Motor neuron (in vitro differentiated cells): ENCODE measurements around the gene ZIC1. TPM values are rescaled to one million over a fixed set of nuclear protein-coding genes. Genes with fewer than 3 reads are reported as not detected.

Experiments
- ATAC-seq, 8 experiments: fragments of 200-7000 bp; cut with Tn5 transposase; replicated peaks in 6 of 8; 2 replicates each; pipeline ENCODE4 v1.8.0; 2021; ENCODE audit warnings: mild to moderate bottlenecking in 8 of 8, moderate library complexity in 8 of 8
- H3K27ac ChIP-seq, 2 donors: fragments of 250-450 bp; sonication (Bioruptor Pico); 2 replicates each; pipeline ENCODE4 v1.9.0; 2021; ENCODE audit warnings: antibody characterized with exemption in 2 of 2, mild to moderate bottlenecking in 2 of 2, moderate library complexity in 1 of 2
- H3K4me1 ChIP-seq, 2 donors: fragments of 250-450 bp; sonication (Bioruptor Pico); replicated peaks in 1 of 2; 2 replicates each; pipeline ENCODE4 v1.6.1; 2021; ENCODE audit warnings: antibody characterized with exemption in 2 of 2, mild to moderate bottlenecking in 2 of 2, moderate library complexity in 1 of 2
- H3K4me3 ChIP-seq, 5 donors: fragments of 250-450 bp; sonication (Bioruptor Pico); 2 replicates each; pipeline ENCODE4 v1.9.0; 2021; ENCODE audit warnings: antibody characterized with exemption in 5 of 5, mild to moderate bottlenecking in 5 of 5, moderate library complexity in 4 of 5
- WGBS, 10 experiments: fragments of 450-650 bp; shearing (Covaris generic); methylation state at CpG; one replicate each; pipeline ENCODE4 v1.0.0; 2022; 5-methylcytosine and 5-hydroxymethylcytosine counted together
- in situ Hi-C, 9 experiments: fragments of 400-800 bp; cut with MboI; loops; one replicate each; pipeline ENCODE4 v1.15.0; 2021; ENCODE audit warnings: low sequenced_read_pairs in 9 of 9, low pct_unique_long_range_greater_than_20kb in 2 of 9; ENCODE audit not compliant: unreplicated experiment in 9 of 9
- total RNA-seq, 8 experiments: library from RNA; unstranded; fragments of 300-600 nt; gene quantifications; 2 replicates each; pipeline versions ENCODE4 v1.2.3 to v1.2.4, GENCODE V29; 2022

The ZIC1 gene
- total RNA-seq, 8 experiments from 2014 or later = 1.4 to 172 (median 13.4) TPM

DNA sequence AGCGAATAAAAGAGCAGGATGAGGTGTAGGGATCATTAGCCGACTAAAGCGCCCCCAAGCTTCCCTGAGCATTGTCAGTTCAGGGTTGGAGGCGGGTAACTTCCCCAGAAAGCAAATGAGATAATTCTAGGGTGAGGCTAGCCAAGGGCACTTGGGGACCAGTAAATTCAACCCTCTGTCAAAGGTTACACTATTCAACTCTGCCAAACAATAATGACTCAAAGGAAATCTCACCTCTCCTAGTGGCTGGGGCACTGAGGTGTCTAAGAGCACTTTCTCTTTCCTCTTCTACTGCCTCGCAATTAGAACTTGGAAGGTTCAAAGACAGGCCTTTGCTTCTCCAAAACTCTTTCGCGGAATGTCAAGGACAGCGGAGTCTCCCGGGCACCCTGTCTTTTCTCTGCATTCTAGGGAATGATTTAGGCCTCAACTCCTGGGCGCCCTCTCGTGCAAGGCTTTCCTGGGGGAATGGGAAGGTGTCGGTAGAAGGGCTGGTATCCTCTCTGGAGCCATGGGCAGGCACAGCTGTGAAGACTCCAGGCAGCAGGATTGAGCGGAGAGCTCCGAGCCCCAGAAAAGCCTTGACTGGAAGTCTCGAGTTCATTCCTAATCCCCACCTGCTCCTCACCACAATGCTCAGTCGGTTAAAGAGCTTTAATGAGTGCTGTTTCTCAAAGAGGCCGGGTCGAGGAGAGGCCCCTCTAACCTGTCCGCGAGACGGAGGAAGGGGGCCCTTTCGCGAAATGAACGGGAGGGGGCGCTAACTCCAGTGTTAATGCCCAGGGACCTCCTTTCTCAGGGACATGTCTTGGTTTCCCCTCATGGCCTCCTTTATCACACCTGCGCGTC lies 24.7 kb upstream of the ZIC1 start:
- in situ Hi-C loops = loop anchor here in 1 of 9 experiments (25.0 kb wide), 2 partner anchors 247 to 572 kb away; no protein-coding TSS in a partner anchor
- Histone ChIP-seq H3K27ac (no peak overlapping the region), H3K4me1 (peaks cover 0 to 3% of the 10 kb centered on the region in 2 donors), H3K4me3 (no peak overlapping the region)
- ATAC-seq = peak in 1 of 8 experiments; percentile 18
- WGBS, 10 experiments = 20 to 100% (median 75%) methylated on average over 1 to 14 of the region's 27 CpGs

DNA sequence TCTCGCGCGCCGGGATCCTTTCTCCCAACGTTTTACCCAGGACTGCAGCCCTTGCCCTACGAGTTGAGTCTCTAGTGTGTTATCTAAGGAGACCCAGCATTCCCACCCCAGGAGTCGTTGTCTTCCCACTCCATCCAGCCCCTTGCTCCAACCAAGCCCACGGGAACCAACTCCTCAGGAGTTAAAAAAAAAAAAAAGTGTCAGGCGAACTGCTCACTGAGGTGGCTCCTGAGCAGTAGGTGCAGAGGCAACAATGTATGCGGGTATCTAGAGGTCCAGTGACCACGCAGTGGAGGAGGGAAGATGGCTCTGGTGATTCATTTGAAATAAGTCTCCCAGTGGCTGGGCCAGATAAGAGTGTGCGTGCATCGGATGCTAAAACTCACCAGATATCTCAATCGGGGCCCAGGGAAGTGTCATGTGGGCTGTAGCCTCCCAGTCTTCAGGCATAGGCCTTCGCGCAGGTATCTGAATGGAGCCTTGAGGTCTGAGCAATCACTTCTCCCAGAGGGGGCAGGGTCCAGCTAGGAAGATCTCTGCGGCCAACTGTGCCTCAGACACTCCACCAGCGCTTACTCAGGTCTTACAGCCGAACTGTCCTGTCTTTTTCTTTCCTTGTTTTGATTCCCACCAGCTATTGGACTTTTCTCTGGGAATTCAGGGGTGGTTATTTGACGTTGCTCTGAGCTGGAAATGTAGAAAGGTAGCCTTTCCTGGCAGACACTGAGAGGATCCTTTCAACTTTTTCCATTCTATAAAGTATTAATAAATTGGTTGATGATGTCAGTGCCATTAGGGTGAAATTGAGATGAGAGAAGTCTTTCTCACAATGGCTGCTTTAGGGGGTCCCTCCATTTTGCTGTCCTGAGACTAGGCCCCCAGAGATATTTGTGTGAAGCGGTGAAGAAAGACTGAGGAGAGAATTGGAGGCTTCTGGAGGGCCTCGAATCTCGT lies 23.8 kb upstream of the ZIC1 start:
- 51 to 83% (median 73%) methylated on average over 6 to 13 of the region's 23 CpGs; no CpG with 5 or more reads in 2 of the 10 experiments for WGBS, 10 experiments
- H3K4me3 ChIP-seq = no peak overlapping the region
- no peak overlapping the region for H3K27ac ChIP-seq
- ATAC-seq = no peak
- peaks cover 0 to 3% of the 10 kb centered on the region in 2 donors for H3K4me1 ChIP-seq
- in situ Hi-C loops = loop anchor here in 1 of 9 experiments (25.0 kb wide), 2 partner anchors 248 to 573 kb away; no protein-coding TSS in a partner anchor

DNA sequence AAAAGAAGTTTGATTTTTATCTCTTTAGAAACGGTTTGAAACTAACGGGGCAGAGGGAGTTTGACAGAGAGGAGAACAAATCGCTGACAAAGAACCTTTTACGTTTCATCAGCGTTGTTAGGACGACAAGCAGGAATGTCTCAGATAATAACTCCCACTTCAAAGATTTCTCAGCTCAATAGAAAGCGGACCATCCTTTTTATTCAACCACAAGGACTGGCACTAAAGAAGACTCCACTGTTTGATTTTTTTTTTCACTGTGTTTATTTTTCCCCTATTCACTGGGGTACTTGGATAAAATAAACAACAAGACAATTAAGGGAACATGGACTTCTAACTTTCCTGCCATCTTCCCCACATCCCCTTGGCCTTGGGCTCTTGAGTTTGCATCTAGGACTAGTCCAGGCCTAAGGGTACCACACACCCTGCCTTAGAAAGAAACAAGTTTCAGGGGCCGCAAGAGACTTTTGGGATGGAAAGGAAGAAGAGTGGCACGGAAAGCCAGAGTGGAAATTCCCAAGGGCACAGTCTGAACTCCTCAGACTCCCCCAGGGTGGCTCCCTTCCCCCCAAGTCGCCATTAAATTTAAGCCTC lies 21.8 kb upstream of the ZIC1 start:
- peak in 4 of 8 experiments; percentile 26 to 52 (median 38) for ATAC-seq
- peaks cover 0 to 3% of the 10 kb centered on the region in 2 donors for H3K4me1 ChIP-seq
- no peak overlapping the region for H3K4me3 ChIP-seq
- in situ Hi-C loops = loop anchor here in 1 of 9 experiments (25.0 kb wide), 2 partner anchors 250 to 575 kb away; no protein-coding TSS in a partner anchor
- 0 to 92% (median 8%) methylated on average over 3 to 9 of the region's 10 CpGs; no CpG with 5 or more reads in 1 of the 10 experiments for WGBS, 10 experiments
- no peak overlapping the region for H3K27ac ChIP-seq

GRCh38 chr3:147387885-147388699 lies 21.1 kb upstream of the ZIC1 start:
- peaks cover 3 to 4% of the 10 kb centered on the region in 2 donors for H3K4me1 ChIP-seq

DNA sequence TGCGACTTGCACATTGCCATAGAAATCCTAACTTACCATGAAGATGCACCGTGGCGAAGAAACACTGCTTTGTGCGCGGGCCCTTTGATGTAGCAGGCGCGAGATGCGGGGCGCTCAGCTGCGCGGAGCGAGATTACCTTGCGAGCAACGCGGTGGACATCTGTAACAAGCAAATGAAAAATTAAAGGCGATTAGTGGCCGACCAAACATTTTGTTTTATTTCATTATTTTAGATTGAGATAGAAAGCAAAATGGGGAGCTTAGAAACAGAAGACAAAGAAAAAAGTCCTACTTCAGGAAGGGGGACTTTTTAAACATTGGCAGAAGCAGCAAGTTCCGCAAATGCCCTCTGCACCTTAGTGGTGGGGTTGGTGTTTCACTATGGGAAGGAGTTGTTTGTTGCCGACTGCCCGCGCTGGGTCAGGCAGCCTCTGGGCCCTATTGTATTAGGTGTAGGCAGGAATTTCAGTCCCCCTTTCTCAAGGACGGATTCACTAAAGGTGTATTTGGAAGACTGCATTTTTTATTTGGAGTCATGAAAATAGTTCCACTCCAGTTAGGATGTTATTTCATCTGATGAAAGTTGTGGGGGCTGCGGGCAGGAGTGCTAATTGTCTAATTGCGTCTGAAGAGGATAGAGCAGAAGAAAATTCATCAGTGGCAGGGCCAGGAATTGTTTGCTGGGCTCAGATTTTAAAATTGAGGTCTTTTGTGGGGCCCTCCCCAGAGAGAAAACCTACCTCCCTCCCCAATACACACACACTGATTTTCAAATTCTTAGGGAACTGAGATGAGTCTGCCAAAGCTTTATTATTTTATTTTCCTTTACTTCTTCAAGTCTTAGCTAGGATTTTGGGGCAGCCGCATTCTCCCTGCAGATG lies 20.2 kb upstream of the ZIC1 start:
- in situ Hi-C loops = loop anchor here in 1 of 9 experiments (25.0 kb wide), 2 partner anchors 252 to 577 kb away; no protein-coding TSS in a partner anchor
- Histone ChIP-seq H3K4me3 (no peak overlapping the region), H3K4me1 (peaks cover 3 to 4% of the 10 kb centered on the region in 2 donors), H3K27ac (no peak overlapping the region)
- no peak for ATAC-seq
- 0 to 89% (median 7%) methylated on average over 4 to 16 of the region's 25 CpGs; no CpG with 5 or more reads in 1 of the 10 experiments for WGBS, 10 experiments

More at GRCh38 chr3:147387885-147388699, 21.1 kb upstream of the ZIC1 start:
- no peak overlapping the region for H3K27ac ChIP-seq
- no peak for ATAC-seq
- H3K4me3 ChIP-seq = no peak overlapping the region
- in situ Hi-C loops = loop anchor here in 1 of 9 experiments (25.0 kb wide), 2 partner anchors 251 to 576 kb away; no protein-coding TSS in a partner anchor
- WGBS, 10 experiments = 0 to 76% (median 4%) methylated on average over 1 to 28 of the region's 36 CpGs

DNA sequence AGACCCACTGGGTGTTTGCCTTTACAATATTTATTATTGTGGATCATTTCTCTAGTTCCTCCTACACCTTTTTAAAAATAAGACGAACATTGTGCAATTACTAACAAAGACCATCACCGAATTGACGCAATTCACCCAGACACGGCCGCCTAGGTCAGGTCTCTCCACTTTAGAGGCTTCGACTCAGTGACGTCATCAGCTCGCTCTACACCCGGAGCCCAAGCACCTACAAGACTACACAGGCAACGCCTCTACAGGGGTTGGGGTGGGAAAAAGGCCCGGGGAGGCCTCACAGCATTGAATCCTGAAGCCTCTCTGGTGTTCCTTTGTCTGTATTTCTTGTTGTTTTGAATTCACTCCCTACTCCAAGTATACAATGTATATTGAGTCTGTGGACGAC lies 19.4 kb upstream of the ZIC1 start:
- Histone ChIP-seq H3K4me1 (peaks cover 3 to 4% of the 10 kb centered on the region in 2 donors), H3K27ac (no peak overlapping the region), H3K4me3 (no peak overlapping the region)
- in situ Hi-C loops = loop anchor here in 1 of 9 experiments (25.0 kb wide), 2 partner anchors 252 to 577 kb away; no protein-coding TSS in a partner anchor
- 0 to 100% (median 19%) methylated on average over 1 to 7 of the region's 12 CpGs; no CpG with 5 or more reads in 2 of the 10 experiments for WGBS, 10 experiments
- ATAC-seq = no peak

DNA sequence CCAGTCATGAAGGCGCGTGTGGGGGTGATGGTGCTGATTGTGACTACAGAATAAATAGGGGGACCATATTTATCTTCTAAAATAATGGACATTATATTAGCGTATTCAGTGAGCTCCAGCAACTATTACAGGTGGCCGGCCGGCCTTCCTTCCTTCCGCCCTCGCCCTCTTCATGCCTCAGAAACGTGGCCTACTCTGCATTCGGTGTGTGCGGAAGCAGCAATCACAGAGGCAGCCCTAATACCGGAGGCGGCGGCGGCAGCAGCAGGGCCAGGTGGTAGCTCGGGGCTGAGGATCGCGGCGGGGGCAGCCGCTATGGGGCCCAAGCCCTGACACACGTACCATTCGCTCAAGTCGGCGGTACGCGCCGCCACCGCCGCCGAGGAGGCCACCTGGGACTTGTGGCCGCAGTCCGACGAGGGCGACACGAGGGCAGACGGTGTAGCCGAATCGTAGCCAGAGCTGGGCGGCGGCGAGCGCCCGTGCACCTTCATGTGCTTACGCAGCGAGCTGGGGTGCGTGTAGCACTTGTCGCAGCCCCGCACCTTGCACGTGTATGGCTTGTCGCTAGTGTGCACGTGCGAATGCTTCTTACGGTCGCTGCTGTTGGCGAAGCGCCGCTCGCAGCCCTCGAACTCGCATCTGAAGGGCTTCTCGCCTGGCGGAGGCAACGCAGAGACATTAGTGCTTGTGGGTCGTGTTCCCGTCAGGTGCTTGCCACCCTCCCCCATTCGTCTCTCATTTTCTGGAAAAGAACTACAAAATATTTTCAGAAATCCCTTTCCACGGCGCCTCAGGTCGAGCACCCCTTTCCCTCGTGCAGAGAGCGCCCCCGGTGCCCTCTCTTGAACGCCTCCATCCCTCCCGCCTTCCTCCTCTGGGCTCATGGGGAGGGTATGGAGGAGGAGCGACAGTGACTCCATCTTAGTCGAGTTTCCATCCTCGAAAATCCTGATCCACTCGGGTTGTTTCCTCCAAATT lies 18.3 kb upstream of the ZIC1 start:
- in situ Hi-C loops = loop anchor here in 1 of 9 experiments (25.0 kb wide), 2 partner anchors 254 to 579 kb away; no protein-coding TSS in a partner anchor
- H3K27ac ChIP-seq = no peak overlapping the region
- 0 to 82% (median 64%) methylated on average over 1 to 18 of the region's 77 CpGs; no CpG with 5 or more reads in 1 of the 10 experiments for WGBS, 10 experiments
- H3K4me3 ChIP-seq = no peak overlapping the region
- ATAC-seq = no peak
- H3K4me1 ChIP-seq = peaks cover 3 to 4% of the 10 kb centered on the region in 2 donors

DNA sequence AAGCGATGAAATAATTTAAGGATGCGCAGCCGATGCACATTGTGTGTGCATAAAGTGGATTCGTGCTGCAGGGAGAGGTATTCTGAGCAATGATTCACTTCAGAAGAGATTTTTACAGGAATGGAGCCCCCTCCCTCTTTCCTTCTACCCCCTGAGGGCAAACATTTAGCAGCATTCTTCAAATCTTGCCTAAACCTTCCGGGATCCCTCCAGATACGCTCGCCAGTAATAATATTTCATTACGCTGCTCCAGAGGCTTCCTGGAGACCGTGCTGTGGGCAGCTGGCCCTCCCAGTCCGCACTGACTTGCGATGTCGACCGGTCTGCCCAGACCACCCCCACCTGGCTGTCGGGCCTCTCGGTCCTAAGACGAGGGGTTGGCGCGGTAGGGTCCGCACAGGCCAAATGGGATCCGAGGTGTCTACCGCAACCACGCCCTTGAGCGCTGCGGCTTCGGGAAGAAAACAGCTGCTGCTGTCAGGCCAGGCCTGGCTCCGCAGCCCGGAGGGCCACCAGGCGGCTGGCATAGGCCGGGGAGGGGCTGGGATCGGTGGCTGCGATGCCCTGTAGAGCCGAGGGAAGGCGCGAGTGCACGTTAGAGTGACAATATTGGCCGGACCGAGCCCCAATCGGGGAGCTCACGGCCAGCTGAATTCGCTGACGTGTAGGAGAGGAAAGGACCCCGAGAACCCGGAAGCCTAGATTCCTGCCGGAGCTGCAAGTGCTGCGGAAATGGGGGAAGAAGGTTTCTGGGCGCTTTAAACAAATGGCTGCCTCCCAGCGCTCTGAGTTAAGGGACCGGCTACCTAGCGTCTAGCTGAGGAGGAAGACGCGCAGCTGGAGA lies 17.2 kb upstream of the ZIC1 start:
- 0 to 40% (median 8%) methylated on average over 2 to 27 of the region's 51 CpGs; no CpG with 5 or more reads in 4 of the 10 experiments for WGBS, 10 experiments
- Histone ChIP-seq H3K4me3 (peak overlapping the region; percentile 16 to 40 (median 34)), H3K27ac (no peak overlapping the region), H3K4me1 (peaks cover 3 to 4% of the 10 kb centered on the region in 2 donors)
- peak; percentile 75 to 89 (median 82) for ATAC-seq
- in situ Hi-C loops = loop anchor here in 1 of 9 experiments (25.0 kb wide), 2 partner anchors 255 to 580 kb away; no protein-coding TSS in a partner anchor

DNA sequence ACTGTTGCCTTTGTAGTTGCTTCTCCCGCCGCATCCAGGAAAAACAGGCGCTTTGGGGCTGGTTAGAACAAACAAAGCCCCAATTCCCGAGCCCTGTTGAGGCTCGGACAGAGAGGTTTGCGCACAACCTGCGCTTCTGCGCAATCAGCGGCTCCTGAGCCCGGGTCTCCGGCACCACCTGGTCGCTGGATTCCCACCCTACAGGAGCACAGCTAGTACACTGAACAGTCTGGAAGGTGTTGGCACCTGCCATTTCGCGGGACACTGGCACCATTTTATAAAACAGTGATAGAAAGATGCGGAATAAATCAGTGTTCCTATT lies 16.6 kb upstream of the ZIC1 start:
- 0 to 20% (median 9%) methylated on average over 3 to 13 of the region's 15 CpGs; no CpG with 5 or more reads in 1 of the 10 experiments for WGBS, 10 experiments
- peak overlapping the region; percentile 16 to 40 (median 34) for H3K4me3 ChIP-seq
- peak in 7 of 8 experiments; percentile 6 to 14 (median 9) for ATAC-seq
- H3K27ac ChIP-seq = no peak overlapping the region
- peaks cover 2 to 4% of the 10 kb centered on the region in 2 donors for H3K4me1 ChIP-seq
- in situ Hi-C loops = loop anchor here in 1 of 9 experiments (25.0 kb wide), 2 partner anchors 255 to 580 kb away; no protein-coding TSS in a partner anchor
